Kidney (tissue), 14 donors: Measurements from ENCODE around the gene POLR1H. TPM values are rescaled to one million over a fixed set of nuclear protein-coding genes. Genes with fewer than 3 reads are reported as not detected.
"Not testable (repeated sequence)": the region's sequence is repeated elsewhere in the genome, so short reads cannot be mapped to it uniquely, and the experiment has no call there.

ENCODE experiments used
- DNase-seq, 5 donors: peaks; one replicate each; pipeline ENCODE4 v3.0.0-alpha.2; 2013 to 2020
- FAIRE-seq: peaks from 2 replicates; lab custom pipeline; 2012; peaks lifted over from hg19 to GRCh38; lab: Jason Lieb, UNC
- H3K27ac ChIP-seq, 2 donors: one replicate each; pipeline ENCODE4 v1.7.0; 2013; ENCODE audit warnings: low read depth in 2 of 2, low read length in 2 of 2, inconsistent platforms in 1 of 2
- H3K27me3 ChIP-seq: one replicate; pipeline ENCODE4 v1.7.1; 2013; ENCODE audit warnings: low read length, inconsistent platforms; ENCODE audit not compliant: control insufficient read depth, insufficient read depth
- H3K36me3 ChIP-seq, 3 donors: one replicate each; pipeline versions ENCODE4 v1.7.0 to v1.7.1; 2013; ENCODE audit warnings: low read length in 3 of 3, control low read depth in 1 of 3, inconsistent platforms in 1 of 3; ENCODE audit not compliant: insufficient read depth in 3 of 3, control insufficient read depth in 2 of 3
- H3K4me1 ChIP-seq, 3 donors: one replicate each; pipeline versions ENCODE4 v1.7.0 to v1.7.1; 2013; ENCODE audit warnings: low read length in 3 of 3, inconsistent platforms in 1 of 3, low read depth in 1 of 3; ENCODE audit not compliant: control insufficient read depth in 2 of 3, insufficient read depth in 2 of 3
- H3K4me3 ChIP-seq, 3 donors: one replicate each; pipeline versions ENCODE4 v1.7.0 to v1.8.1; 2013; ENCODE audit warnings: low read length in 3 of 3, control low read depth in 1 of 3, inconsistent platforms in 1 of 3
- H3K9ac ChIP-seq, 3 donors: one replicate each; pipeline versions ENCODE4 v1.7.0 to v1.7.1; 2013; ENCODE audit warnings: low read length in 3 of 3, control low read depth in 1 of 3, inconsistent platforms in 1 of 3
- H3K9me3 ChIP-seq, 3 donors: one replicate each; pipeline versions ENCODE4 v1.7.0 to v1.7.1; 2013; ENCODE audit warnings: low read length in 3 of 3, control low read depth in 1 of 3, inconsistent platforms in 1 of 3; ENCODE audit not compliant: control insufficient read depth in 2 of 3, insufficient read depth in 1 of 3
- CTCF ChIP-seq: IDR thresholded peaks from 3 replicates; pipeline ENCODE4 v1.5.1; 2012; ENCODE audit warnings: mild to moderate bottlenecking, moderate library complexity, borderline replicate concordance; ENCODE audit not compliant: insufficient read depth; ENCODE audit errors: extremely low read depth
- intact Hi-C: fragments of 100-400 bp; cut with DNase I; formaldehyde crosslinking; loops from one replicate; pipeline ENCODE4 v1.11.1; 2022
- polyA plus RNA-seq: library from polyadenylated mRNA; stranded (reverse); fragments of 350-450 nt; fragmentation: Illumina TruSeq; extraction: RNeasy Lipid Tissue Mini Kit (QIAGEN cat#74804); gene quantifications from one replicate; pipeline ENCODE4 v1.2.3, GENCODE V29; 2014; ENCODE audit warnings: low read depth, low replicate concordance; ENCODE audit not compliant: insufficient read depth
- total RNA-seq: library from RNA; stranded (reverse); fragmentation: NEBNext Ultra II Directional; extraction: Animal tissue kit (Norgen Biotek cat#: 25700); gene quantifications from one replicate; pipeline ENCODE4 v1.2.1, GENCODE V29; 2021
- donor health status: control.
- donor health status: control.
- donor health status: control.
- donor health status: control.
- donor health status: control.
- donor health status: DM: yes; HTN: yes; CAD: no.
- donor health status: Normal renal cell carcinoma (clear cell type).

The POLR1H gene
- total and polyA plus RNA-seq, 2 donors from 2014 or later, result 23.3 to 52.8 TPM

DNA sequence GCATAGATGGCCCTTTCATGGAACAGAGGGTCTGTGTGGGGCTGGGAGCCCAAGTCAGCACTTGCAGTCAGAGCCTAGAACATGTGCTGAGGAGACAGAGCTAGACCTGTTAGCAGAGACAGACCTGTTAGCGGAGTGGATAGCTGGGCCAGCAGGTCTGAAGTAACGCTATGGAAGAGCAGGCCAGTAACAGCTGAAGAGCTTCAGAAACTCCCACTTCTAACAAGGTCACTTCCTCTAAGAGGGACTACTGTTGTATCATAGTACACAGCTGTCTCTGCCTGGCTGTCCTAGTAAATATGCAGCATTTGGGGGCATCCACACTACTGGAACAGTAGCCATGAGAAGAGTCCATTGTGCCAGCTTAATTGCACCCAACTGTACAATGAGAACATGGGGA is 41.2 kb upstream of the POLR1H start:
- H3K27me3 ChIP-seq, result no peaks in the 10 kb centered on the region
- FAIRE-seq, result no peak
- H3K27ac ChIP-seq, result no peak overlapping the region
- intact Hi-C loops, result loop anchor here (5.0 kb wide), 1 partner anchor 168 kb away; no protein-coding TSS in a partner anchor
- no peaks in the 10 kb centered on the region for H3K4me1 ChIP-seq
- no peak overlapping the region for H3K4me3 ChIP-seq
- DNase-seq, result peak in 1 of 5 donors; percentile 26
- TF ChIP-seq CTCF, result no peak
- no peak overlapping the region for H3K9ac ChIP-seq
- peaks cover 0 to 8% (median 0%) of the 10 kb centered on the region in 3 donors for H3K36me3 ChIP-seq
- no peaks in the 10 kb centered on the region for H3K9me3 ChIP-seq

DNA sequence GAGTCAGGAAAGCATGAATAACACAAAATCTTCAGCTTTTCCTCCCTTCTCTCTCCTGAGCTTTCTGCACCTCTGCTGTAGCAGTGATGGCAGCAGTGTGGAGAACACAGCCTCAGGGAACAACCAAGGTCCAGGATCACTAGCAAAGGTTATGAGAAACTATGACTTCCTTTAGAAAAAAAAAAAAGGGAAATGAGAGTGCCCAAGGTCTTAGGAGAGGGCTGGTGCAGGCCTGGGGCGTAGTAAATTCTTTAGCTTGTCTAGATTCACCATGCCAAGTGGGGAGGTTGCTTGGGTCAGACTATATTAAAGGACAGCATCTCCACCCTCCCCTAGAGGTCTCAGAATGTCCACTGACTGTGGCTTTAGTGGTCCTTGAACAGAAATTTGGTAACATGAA is 40.4 kb upstream of the POLR1H start:
- DNase-seq (no peak), FAIRE-seq (no peak)
- Histone ChIP-seq H3K27me3 (no peaks in the 10 kb centered on the region), H3K36me3 (peaks cover 0 to 8% (median 0%) of the 10 kb centered on the region in 3 donors), H3K4me3 (no peak overlapping the region), H3K27ac (no peak overlapping the region), H3K9me3 (no peaks in the 10 kb centered on the region), H3K4me1 (no peaks in the 10 kb centered on the region), H3K9ac (no peak overlapping the region)
- intact Hi-C loops, result no loop called here
- TF ChIP-seq CTCF, result no peak

DNA sequence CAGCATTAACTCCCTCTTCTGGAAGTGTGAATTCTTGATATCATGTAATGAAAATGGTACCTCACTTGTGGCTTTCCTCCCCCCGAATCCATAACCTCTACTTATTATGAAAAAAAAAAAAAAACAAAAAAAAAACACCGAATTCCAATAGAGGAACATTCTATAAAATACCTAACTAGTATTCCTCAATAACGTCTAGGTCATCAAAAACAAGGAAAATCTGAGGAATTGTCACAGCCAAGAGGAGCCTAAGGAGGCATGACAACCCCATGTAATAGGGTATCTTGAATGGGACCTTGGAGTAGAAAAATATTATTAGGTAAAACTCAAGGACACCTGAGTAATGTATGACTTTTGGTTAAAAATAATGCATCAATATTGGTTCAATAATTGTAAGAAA is 38.9 kb upstream of the POLR1H start:
- TF ChIP-seq CTCF, result no peak
- Histone ChIP-seq H3K27ac (no peak overlapping the region), H3K9me3 (no peaks in the 10 kb centered on the region), H3K36me3 (peaks cover 0 to 8% (median 0%) of the 10 kb centered on the region in 3 donors), H3K27me3 (no peaks in the 10 kb centered on the region), H3K4me3 (no peak overlapping the region), H3K4me1 (no peaks in the 10 kb centered on the region), H3K9ac (no peak overlapping the region)
- FAIRE-seq (no peak), DNase-seq (no peak)
- intact Hi-C loops, result no loop called here

- DNase-seq, H3K4me1 ChIP-seq, FAIRE-seq, H3K36me3 ChIP-seq, H3K27me3 ChIP-seq, H3K9ac ChIP-seq, H3K4me3 ChIP-seq, intact Hi-C loops, H3K27ac ChIP-seq, H3K9me3 ChIP-seq: not testable (repeated sequence)
Observed at GRCh38 chr6:30022712-30023111, 38.4 kb upstream of the POLR1H start.
